Measurements from ENCODE around the gene PLCB1.

Gene PLCB1

DNA sequence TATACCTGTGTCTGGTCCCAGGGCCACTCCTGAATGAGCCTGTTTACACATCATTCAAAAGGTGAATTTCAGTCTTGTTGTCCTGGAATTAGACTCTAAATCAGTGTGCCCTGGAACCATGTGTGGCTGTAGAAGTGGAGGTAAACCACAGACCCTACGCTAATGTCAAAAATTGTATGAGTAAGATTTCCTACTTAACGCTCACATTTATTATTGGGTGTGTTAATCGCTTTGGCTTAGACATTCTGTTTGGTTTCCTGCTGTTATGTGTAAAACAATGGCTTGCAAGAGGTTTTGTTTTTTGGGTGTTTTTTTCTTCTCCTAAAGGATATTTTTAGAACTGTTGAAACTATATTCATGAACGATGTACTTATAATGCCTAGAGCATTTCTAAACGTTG lies 19.3 kb downstream of the PLCB1 start:
- H3K27ac ChIP-seq, result no peak overlapping the region
- TF ChIP-seq, protein P1, sequence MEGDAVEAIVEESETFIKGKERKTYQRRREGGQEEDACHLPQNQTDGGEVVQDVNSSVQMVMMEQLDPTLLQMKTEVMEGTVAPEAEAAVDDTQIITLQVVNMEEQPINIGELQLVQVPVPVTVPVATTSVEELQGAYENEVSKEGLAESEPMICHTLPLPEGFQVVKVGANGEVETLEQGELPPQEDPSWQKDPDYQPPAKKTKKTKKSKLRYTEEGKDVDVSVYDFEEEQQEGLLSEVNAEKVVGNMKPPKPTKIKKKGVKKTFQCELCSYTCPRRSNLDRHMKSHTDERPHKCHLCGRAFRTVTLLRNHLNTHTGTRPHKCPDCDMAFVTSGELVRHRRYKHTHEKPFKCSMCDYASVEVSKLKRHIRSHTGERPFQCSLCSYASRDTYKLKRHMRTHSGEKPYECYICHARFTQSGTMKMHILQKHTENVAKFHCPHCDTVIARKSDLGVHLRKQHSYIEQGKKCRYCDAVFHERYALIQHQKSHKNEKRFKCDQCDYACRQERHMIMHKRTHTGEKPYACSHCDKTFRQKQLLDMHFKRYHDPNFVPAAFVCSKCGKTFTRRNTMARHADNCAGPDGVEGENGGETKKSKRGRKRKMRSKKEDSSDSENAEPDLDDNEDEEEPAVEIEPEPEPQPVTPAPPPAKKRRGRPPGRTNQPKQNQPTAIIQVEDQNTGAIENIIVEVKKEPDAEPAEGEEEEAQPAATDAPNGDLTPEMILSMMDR (conservative IDR thresholded peaks at IDR 0.05), result no peak
- TF ChIP-seq ZFX (IDR thresholded peaks at IDR 0.05), result no peak

DNA sequence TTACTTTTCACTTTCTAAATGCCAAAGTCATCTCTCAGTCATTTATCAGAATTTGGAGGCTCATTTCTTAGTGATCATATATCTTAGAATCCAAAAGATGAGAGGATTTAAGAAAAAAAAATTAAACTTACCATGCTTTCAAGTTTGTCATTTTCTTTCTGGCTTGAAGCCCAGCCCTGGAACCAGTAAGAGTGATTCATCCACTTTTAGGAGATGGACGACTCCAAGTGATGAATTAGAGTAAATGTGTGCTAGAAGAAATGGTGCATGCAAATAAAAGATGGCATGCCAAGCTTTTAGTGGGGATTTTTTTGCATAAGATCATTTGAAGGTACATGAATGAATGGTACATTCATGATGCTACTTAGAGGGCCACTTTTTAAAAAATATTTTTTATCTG lies 20.1 kb downstream of the PLCB1 start:
- TF ChIP-seq, protein P1 (conservative IDR thresholded peaks at IDR 0.05), result no peak
- TF ChIP-seq ZFX (IDR thresholded peaks at IDR 0.05), result no peak
- no peak overlapping the region for H3K27ac ChIP-seq

DNA sequence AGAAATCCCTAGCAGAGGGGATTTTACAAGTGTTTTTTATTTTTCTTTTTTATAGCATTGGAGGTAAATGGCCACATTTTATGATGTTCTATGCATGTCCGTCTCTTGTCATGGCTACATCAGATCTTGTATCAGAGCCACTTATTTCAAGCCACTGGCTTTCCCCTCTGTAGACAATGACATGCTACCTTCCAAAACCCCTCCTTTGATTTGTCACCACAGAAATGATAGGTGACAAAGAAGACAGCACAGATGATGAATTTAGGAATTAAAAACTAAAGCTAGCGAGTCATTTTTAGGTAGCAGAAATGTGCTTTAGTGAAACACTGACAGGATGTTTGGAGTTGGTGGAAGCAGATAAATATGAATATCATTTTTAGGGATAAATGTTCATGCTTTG lies 20.8 kb downstream of the PLCB1 start:
- H3K27ac ChIP-seq, result no peak overlapping the region
- no peak for TF ChIP-seq ZFX (IDR thresholded peaks at IDR 0.05)
- TF ChIP-seq, protein P1 (conservative IDR thresholded peaks at IDR 0.05), result no peak

DNA sequence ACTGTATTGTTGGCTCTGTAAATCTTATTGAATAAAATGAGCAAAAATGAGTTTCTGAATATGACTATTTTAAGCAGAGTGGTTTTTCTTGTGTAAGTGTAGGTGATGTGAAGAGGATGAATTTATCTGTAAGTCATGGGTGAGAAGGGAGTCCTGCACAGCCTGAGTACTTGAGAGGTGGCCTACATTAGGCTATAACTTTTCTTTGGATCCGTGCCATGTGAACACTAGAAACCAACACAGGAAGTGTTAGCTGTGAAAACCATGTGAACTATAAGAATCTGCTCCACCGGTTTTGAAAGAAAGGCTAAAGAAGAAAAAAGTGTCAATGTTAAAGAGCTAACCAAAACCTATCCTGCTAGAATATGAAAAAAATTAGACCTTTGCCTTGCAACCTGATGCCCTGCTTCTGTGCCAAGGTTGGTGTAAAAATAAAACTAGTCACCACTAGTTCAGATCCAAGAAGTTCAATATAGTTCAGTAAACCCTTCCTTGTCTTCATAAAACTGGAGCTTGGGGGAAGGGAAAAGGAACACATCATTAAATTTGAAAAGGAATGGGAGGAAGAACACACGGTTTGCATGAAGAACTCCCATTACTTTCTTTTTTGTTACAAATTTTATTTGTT lies 21.3 kb downstream of the PLCB1 start:
- TF ChIP-seq ZFX (IDR thresholded peaks at IDR 0.05), result no peak
- TF ChIP-seq, protein P1 (conservative IDR thresholded peaks at IDR 0.05), result no peak
- no peak overlapping the region for H3K27ac ChIP-seq

DNA sequence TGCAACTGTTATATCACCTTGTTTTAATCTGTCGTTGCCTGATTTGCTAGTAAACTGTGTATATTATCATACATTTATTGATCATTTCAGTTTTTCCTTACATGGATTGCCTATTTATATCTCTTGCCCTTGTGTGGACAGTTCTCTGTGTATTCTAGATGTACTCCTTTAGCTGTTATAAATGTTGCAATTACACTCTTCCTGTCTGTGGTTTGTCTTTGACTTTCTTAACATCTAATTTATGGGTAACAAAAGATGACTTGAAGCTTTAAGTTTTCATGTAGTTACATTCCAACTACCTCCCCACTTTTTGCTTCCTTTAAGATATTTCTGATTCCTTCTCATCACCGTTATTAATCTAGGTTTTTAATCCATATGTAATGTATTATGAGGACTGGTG lies 22.6 kb downstream of the PLCB1 start:
- no peak overlapping the region for H3K27ac ChIP-seq
- TF ChIP-seq ZFX (IDR thresholded peaks at IDR 0.05), result no peak
- TF ChIP-seq, protein P1 (conservative IDR thresholded peaks at IDR 0.05), result no peak

DNA sequence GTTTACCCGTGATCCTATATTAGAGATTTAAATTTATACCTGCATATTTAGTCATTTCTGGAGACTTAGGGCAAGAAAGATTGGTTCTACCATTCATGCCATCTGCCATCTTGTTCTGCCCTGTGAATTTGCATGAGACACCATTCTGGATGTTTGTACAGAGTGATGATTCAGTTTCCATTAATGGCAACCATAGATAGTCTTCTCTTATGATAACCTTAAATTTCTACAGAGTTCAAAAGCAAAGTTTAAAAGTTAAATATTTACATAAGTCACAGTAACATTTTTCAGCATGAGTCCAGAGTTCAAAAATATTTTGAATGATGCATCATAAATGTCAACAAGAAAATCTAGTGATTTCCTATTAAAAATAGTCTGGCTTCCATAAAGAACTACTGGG lies 23.2 kb downstream of the PLCB1 start:
- no peak overlapping the region for H3K27ac ChIP-seq
- TF ChIP-seq, protein P1 (conservative IDR thresholded peaks at IDR 0.05), result no peak
- TF ChIP-seq ZFX (IDR thresholded peaks at IDR 0.05), result no peak

DNA sequence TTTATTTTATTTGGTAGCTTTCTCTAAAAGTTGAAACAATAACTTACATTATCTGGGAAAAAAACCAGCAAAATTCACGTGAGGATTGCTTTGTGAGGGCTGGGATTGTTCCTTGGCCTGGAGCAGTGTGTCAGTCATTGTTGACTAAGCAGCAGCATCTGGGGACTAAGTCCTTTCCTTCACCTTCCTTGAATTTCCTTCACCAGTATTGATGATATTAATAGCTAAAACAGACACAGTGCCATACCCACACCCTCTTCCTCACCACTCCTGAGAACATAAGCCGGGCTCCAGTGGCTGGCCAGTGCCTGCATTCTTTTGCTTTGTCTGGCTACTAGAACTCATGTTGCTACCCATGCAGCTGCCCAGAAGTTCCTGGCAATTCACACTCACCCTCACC lies 23.7 kb downstream of the PLCB1 start:
- H3K27ac ChIP-seq, result no peak overlapping the region
- TF ChIP-seq, protein P1 (conservative IDR thresholded peaks at IDR 0.05), result no peak
- no peak for TF ChIP-seq ZFX (IDR thresholded peaks at IDR 0.05)
